IgD-negative memory B cell (primary cell): Measurements from ENCODE around the gene NYNRIN. TPM values are rescaled to one million over a fixed set of nuclear protein-coding genes. Genes with fewer than 3 reads are reported as not detected.

Experiments
- H3K27ac Mint-ChIP-seq, 3 donors: one replicate each; pipeline ENCODE4 v1.8.0; 2020 to 2022; ENCODE audit warnings: mild to moderate bottlenecking in 3 of 3, mixed read lengths in 3 of 3, moderate library complexity in 1 of 3
- H3K27me3 Mint-ChIP-seq: one replicate; pipeline ENCODE4 v1.8.0; 2021; ENCODE audit warnings: mixed read lengths
- H3K36me3 Mint-ChIP-seq: one replicate; pipeline ENCODE4 v1.8.0; 2020; ENCODE audit warnings: mild to moderate bottlenecking, mixed read lengths
- H3K4me1 Mint-ChIP-seq, 3 donors: one replicate each; pipeline ENCODE4 v1.8.0; 2020 to 2022; ENCODE audit warnings: mixed read lengths in 3 of 3, mild to moderate bottlenecking in 1 of 3
- H3K4me3 Mint-ChIP-seq, 4 donors: one replicate each; pipeline ENCODE4 v1.8.0; 2020 to 2022; ENCODE audit warnings: mild to moderate bottlenecking in 4 of 4, mixed read lengths in 4 of 4, moderate library complexity in 3 of 4
- H3K9me3 Mint-ChIP-seq, 3 donors: one replicate each; pipeline ENCODE4 v1.8.0; 2020 to 2021; ENCODE audit warnings: mixed read lengths in 3 of 3, mild to moderate bottlenecking in 1 of 3
- polyA plus RNA-seq: library from polyadenylated mRNA; unstranded; fragments of 300-500 nt; fragmentation: Illumina TruSeq; gene quantifications from one replicate; pipeline ENCODE4 v1.2.3, GENCODE V29; 2021

The NYNRIN gene
- polyA plus RNA-seq, 1 donor from 2014 or later = not detected

DNA sequence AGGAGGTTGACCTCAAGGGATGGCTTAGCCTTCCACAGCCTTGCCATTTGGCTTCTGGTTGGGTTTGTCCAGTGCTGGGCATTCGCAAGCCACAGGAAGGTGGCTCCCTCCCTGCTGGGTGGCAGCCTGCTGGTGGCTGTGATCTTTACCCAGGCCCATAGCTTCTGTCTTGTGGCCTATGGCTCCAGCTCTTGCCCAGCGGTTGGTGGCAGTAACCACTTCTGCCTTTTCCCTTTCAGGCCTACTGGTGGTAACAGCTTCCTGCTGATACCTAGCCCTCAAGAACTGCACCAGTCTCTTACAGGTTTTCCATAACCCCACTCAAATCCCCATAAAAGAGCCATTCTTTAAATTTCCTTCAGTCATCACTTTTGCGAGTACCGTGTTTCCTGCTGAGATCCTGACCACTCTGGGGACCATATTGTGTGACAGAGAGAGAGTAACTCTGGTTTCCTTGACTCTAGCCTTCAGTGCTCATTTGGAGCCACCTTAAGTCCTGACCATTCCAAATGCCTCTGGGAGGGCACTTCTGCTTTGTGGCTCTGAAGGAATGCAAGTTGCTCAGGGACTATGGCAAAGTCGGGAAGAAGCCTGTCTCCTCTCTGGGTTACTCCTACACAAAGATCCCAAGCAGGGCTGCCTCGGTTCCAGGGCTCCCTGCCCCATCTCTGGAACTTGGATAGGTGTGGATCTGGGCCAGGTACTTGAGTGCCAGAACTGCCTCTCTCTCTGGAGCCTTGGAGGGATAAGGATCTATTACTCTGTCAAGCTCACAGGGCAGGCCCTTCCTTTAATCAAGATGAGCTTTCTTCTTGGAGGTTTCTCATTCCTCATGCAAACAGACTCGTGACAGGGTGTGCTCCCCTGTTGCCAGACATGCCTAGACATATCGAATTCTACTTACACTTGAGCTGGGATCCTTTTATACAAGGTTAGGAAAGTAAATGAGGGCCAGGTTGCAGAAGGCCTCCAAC lies 2.9 kb upstream of the NYNRIN start:
- H3K4me1 Mint-ChIP-seq = peaks cover 4 to 6% (median 4%) of the 10 kb centered on the region in 3 donors
- H3K9me3 Mint-ChIP-seq = no peaks in the 10 kb centered on the region
- no peaks in the 10 kb centered on the region for H3K36me3 Mint-ChIP-seq
- peak overlapping the region in 1 of 4 donors; percentile 4 for H3K4me3 Mint-ChIP-seq
- H3K27me3 Mint-ChIP-seq = peaks cover 19% of the 10 kb centered on the region
- H3K27ac Mint-ChIP-seq = no peak overlapping the region

- Mint-ChIP-seq H3K27ac (no peak overlapping the region), H3K9me3 (no peaks in the 10 kb centered on the region), H3K4me1 (peaks cover 4% of the 10 kb centered on the region in 3 donors), H3K36me3 (peaks cover 3% of the 10 kb centered on the region), H3K27me3 (peaks cover 21% of the 10 kb centered on the region), H3K4me3 (peak overlapping the region in 3 of 4 donors; percentile 25 to 58 (median 43))
Observed at GRCh38 chr14:24397639-24398292, 1.0 kb upstream of the NYNRIN start.

DNA sequence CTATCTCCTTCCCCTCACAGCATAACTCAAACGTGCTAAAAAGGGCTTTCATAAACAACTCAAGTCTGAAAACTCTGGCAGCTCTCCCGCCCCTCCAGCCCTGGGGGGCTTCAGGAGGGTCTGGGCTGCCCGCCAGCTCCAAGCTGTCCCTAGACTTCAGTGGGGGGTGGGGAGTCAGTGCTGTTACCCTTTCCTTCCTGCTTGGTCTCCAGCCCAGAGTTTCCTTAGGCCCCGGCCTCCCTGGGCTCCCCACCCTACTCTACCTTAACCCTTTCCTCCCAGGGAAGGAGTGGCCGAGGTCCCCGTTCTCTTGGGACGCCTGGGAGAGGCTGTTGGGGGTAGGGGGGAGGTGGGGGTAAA lies 530 bp upstream of the NYNRIN start:
- peaks cover 4% of the 10 kb centered on the region in 3 donors for H3K4me1 Mint-ChIP-seq
- H3K27me3 Mint-ChIP-seq = peaks cover 23% of the 10 kb centered on the region
- H3K9me3 Mint-ChIP-seq = no peaks in the 10 kb centered on the region
- H3K27ac Mint-ChIP-seq = no peak overlapping the region
- H3K36me3 Mint-ChIP-seq = peaks cover 3% of the 10 kb centered on the region
- peak overlapping the region in 2 of 4 donors; percentile 14 to 43 for H3K4me3 Mint-ChIP-seq

DNA sequence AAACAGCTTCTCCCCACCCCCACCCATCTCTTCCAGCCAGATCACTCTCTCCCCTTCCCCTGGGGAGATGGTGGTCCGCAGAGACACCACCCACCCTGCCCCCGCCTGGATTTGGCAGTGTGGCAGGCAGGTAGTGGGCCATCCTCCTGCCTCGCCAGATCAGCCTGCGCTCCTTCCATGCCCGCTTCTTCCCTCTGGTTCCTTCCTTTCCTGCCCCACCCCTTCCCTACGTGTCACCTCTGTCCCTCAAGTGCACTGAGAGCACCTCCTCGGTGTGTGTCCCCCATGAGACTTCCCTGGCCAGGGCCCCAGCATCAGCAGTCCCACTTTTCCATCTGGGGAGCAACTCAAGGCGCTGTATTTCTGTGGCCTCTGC lies 632 bp downstream of the NYNRIN start:
- Mint-ChIP-seq H3K36me3 (peaks cover 3% of the 10 kb centered on the region), H3K9me3 (no peaks in the 10 kb centered on the region), H3K4me1 (peaks cover 4% of the 10 kb centered on the region in 3 donors), H3K4me3 (peak overlapping the region in 3 of 4 donors; percentile 65 to 90 (median 72)), H3K27ac (peak overlapping the region in 1 of 3 donors; percentile 68), H3K27me3 (peaks cover 21% of the 10 kb centered on the region)

GRCh38 chr14:24399999-24400718 lies 1.4 kb downstream of the NYNRIN start:
- no peak overlapping the region for H3K27ac Mint-ChIP-seq
- H3K27me3 Mint-ChIP-seq = peaks cover 21% of the 10 kb centered on the region
- no peaks in the 10 kb centered on the region for H3K9me3 Mint-ChIP-seq
- H3K36me3 Mint-ChIP-seq = peaks cover 3% of the 10 kb centered on the region
- peak overlapping the region in 2 of 4 donors; percentile 46 to 90 for H3K4me3 Mint-ChIP-seq
- peaks cover 4% of the 10 kb centered on the region in 3 donors for H3K4me1 Mint-ChIP-seq

- peak overlapping the region in 1 of 4 donors; percentile 9 for H3K4me3 Mint-ChIP-seq
- peaks cover 3% of the 10 kb centered on the region for H3K36me3 Mint-ChIP-seq
- H3K9me3 Mint-ChIP-seq = no peaks in the 10 kb centered on the region
- peaks cover 29% of the 10 kb centered on the region for H3K27me3 Mint-ChIP-seq
- H3K4me1 Mint-ChIP-seq = peaks cover 4% of the 10 kb centered on the region in 3 donors
- H3K27ac Mint-ChIP-seq = no peak overlapping the region
Observed at GRCh38 chr14:24401810-24402702, 3.3 kb downstream of the NYNRIN start.

GRCh38 chr14:24403294-24403998 lies 4.6 kb downstream of the NYNRIN start:
- Mint-ChIP-seq H3K4me1 (peaks cover 0 to 4% (median 4%) of the 10 kb centered on the region in 3 donors), H3K27ac (no peak overlapping the region), H3K36me3 (peaks cover 3% of the 10 kb centered on the region), H3K4me3 (no peak overlapping the region), H3K27me3 (peaks cover 41% of the 10 kb centered on the region), H3K9me3 (no peaks in the 10 kb centered on the region)

DNA sequence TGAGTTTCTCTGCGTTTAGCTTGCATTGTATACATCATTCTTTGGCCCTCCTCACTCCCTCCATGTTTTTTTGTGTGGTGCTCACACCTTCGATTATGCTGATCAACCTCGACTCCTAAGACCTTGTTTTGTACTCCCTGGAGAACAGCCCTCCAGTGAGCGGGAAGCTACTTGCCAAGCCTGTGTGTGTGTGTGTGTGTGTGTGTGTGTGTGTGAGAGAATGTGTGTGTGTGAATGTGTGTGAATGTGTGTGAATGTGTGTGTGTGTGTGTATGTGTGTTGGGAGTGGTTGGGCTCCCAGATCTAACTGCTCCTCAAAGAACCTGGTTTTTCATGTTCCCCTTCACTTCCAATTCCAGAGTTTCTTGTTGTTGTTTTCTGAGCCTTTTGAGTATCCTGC lies 6.0 kb downstream of the NYNRIN start:
- H3K4me3 Mint-ChIP-seq = no peak overlapping the region
- peaks cover 3% of the 10 kb centered on the region for H3K36me3 Mint-ChIP-seq
- no peak overlapping the region for H3K27ac Mint-ChIP-seq
- H3K9me3 Mint-ChIP-seq = no peaks in the 10 kb centered on the region
- H3K4me1 Mint-ChIP-seq = peaks cover 0 to 2% (median 0%) of the 10 kb centered on the region in 3 donors
- H3K27me3 Mint-ChIP-seq = peaks cover 37% of the 10 kb centered on the region

DNA sequence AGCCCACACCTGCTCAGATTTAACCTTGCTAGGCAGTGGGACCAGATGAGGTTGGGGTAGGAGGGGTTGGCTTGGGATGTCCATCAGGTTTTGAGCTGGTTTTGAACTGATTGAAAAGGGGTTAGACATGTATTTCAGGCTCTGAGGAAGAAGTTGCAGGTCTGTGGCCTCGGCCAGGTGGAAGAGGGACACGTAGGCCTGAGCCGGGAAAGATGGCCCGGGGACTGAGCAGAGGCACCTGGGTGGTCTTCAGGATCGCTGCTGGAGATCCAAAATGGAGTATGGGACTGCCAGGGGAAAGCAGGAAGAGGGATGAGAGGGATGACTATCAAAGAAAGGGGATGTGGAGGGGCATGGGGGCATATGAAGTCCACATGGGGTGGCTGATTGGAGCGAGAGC lies 7.6 kb downstream of the NYNRIN start:
- Mint-ChIP-seq H3K27me3 (peaks cover 29% of the 10 kb centered on the region), H3K27ac (no peak overlapping the region), H3K9me3 (no peaks in the 10 kb centered on the region), H3K36me3 (peaks cover 3% of the 10 kb centered on the region), H3K4me3 (no peak overlapping the region), H3K4me1 (peaks cover 0 to 2% (median 0%) of the 10 kb centered on the region in 3 donors)

- Mint-ChIP-seq H3K27ac (no peak overlapping the region), H3K36me3 (no peaks in the 10 kb centered on the region), H3K4me1 (peaks cover 0 to 2% (median 0%) of the 10 kb centered on the region in 3 donors), H3K27me3 (peaks cover 24% of the 10 kb centered on the region), H3K4me3 (no peak overlapping the region), H3K9me3 (no peaks in the 10 kb centered on the region)
Observed at GRCh38 chr14:24407608-24408325, 9.0 kb downstream of the NYNRIN start.

- Mint-ChIP-seq H3K4me3 (no peak overlapping the region), H3K27ac (peak overlapping the region in 1 of 3 donors; percentile 9), H3K36me3 (no peaks in the 10 kb centered on the region), H3K27me3 (peaks cover 22% of the 10 kb centered on the region), H3K4me1 (peaks cover 0 to 2% (median 0%) of the 10 kb centered on the region in 3 donors), H3K9me3 (no peaks in the 10 kb centered on the region)
Observed at GRCh38 chr14:24408764-24409163, 10.0 kb downstream of the NYNRIN start.

GRCh38 chr14:24409192-24409591 lies 10.4 kb downstream of the NYNRIN start:
- H3K4me1 Mint-ChIP-seq = peaks cover 0 to 2% (median 0%) of the 10 kb centered on the region in 3 donors
- no peak overlapping the region for H3K4me3 Mint-ChIP-seq
- H3K27ac Mint-ChIP-seq = peak overlapping the region in 1 of 3 donors; percentile 9
- peaks cover 22% of the 10 kb centered on the region for H3K27me3 Mint-ChIP-seq
- H3K9me3 Mint-ChIP-seq = no peaks in the 10 kb centered on the region
- H3K36me3 Mint-ChIP-seq = no peaks in the 10 kb centered on the region

DNA sequence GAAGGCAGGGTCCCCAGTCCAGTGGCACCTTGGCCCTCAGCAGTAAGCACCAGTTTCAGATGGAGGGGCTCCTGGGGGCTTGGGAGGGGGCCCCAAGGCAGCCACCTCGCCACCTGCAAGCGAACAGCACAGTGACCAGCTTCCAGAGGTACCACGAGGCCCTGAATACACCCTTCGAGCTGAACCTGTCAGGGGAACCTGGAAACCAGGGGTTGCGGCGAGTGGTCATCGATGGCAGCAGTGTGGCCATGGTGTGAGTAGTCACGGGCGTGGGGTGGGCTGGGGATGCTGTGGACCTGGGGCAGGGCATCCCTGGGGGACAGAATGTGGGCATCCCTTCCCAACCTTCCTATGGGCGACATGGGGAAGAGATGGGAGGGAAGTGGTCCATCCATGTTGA lies 11.2 kb downstream of the NYNRIN start:
- H3K36me3 Mint-ChIP-seq = no peaks in the 10 kb centered on the region
- H3K4me3 Mint-ChIP-seq = no peak overlapping the region
- no peaks in the 10 kb centered on the region for H3K9me3 Mint-ChIP-seq
- H3K4me1 Mint-ChIP-seq = peaks cover 0 to 2% (median 0%) of the 10 kb centered on the region in 3 donors
- H3K27ac Mint-ChIP-seq = no peak overlapping the region
- H3K27me3 Mint-ChIP-seq = peaks cover 22% of the 10 kb centered on the region
